Gastroesophageal sphincter (tissue), 3 donors: ENCODE measurements around the gene CACNA2D3.

Source experiments
- CTCF ChIP-seq, 4 experiments: fragments of 200-600 bp in 2 of 4; fragments of 450-650 bp in 2 of 4; sonication (generic) in 1 of 4; IDR thresholded peaks; one replicate each; pipeline ENCODE4 v1.5.1; 2017 to 2019; ENCODE audit warnings: antibody characterized with exemption in 4 of 4, mild to moderate bottlenecking in 2 of 4, moderate library complexity in 2 of 4
- POLR2A ChIP-seq, 2 donors: fragments of 450-650 bp; IDR thresholded peaks; one replicate each; pipeline ENCODE4 v1.6.1; 2017; ENCODE audit warnings: antibody characterized with exemption in 2 of 2, mild to moderate bottlenecking in 2 of 2, moderate library complexity in 1 of 2
- POLR2AphosphoS5 ChIP-seq: sonication (generic); formaldehyde crosslinking; IDR thresholded peaks from one replicate; pipeline ENCODE4 v1.6.1; 2017; ENCODE audit warnings: antibody characterized with exemption

DNA sequence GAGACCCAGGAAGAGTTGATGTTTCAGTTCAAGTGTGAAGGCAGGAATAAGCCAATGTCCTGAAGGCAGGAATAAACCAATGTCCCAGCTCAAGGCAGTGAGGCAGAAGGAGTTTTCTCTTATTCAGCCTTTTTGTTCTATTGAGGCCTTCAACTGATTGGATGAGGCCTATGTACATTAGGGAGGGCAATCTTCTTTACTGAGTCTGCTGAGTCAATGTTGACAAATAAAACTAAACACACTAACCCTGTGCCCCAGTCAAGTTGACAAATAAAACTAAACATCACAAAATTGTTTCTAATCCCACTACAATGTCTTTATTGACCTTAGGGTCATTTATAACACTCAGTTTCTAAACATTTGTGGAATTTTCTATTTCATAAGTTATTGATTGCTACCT lies 100.0 kb downstream of the CACNA2D3 start:
- TF ChIP-seq POLR2A (IDR thresholded peaks at IDR 0.05) (no peak), CTCF (IDR thresholded peaks at IDR 0.05) (no peak), POLR2AphosphoS5 (no peak)
